HG03175 (cell line): ENCODE data around the gene YPEL2.

Experiments used
- ATAC-seq: cut with Tn5 transposase; IDR thresholded peaks from one replicate; pipeline ENCODE4 v1.9.1; 2021; ENCODE audit warnings: mild to moderate bottlenecking, moderate library complexity; ENCODE audit not compliant: unreplicated experiment

The YPEL2 gene

DNA sequence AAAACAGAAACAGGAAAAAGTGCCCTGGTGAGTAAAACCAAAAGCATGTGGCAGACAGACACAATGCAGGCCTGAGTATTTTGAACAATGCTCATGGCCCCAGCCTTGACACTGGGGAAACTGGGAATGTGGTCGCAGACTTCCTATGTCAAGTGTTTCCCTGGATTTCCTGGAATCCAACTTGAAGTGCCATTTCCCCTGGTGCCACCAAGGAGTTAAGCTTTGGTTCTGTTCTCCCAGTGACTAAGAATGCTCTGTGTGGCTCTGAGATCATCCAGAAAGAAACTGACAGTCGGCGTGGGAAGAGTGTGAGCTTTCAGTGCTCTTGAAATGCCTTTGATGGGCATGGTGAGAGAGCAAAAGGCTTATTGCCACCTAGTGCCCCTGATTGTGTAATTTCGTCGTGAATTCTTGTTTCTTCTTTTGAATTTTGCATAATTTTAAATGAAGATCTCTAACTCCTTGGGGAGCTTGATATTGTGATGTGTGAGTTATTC is 96.0 kb downstream of the YPEL2 start:
- no peak for ATAC-seq

DNA sequence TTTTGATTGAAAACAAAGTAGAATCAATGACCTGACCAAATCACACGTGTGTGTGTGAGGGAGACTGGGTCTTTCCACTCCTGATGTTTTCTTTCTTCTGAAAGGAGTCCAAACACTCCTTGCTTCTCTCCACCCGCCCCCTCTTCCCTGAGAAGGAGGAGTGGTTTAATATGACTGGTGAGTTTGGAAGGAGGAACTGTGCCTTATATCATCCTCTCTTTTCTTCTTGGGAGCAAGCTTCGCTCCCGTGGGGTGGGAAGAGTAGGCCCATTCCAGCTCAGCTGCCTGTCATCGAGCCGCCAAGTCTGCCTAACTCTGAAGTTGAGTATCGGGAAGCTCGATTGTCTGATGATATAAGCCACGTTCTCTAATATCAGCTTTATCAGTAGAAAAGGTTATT is 96.5 kb downstream of the YPEL2 start:
- no peak for ATAC-seq

GRCh38 chr17:59428916-59429485 is 97.5 kb downstream of the YPEL2 start:
- no peak for ATAC-seq

- ATAC-seq, result no peak
Observed at GRCh38 chr17:59431601-59432000, 100.1 kb downstream of the YPEL2 start.

DNA sequence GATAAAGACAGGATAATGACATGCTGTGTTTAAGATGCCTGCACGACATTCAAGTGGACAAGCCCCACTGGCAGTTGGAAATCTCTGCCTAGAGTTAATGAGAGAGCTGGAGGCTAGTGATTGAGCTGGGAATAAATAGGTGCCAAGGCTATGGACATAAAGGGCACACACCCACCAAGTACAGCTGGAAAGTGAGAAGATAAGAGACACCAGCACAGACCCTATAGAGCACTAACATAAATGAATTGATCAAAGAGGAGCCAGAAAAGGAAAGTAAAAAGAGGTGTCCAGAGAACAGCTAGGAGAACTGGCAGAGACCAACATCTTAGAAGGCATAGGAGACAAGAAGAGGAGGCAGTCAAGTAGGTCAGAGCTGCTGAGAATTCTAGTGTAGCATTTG is 101.2 kb downstream of the YPEL2 start:
- no peak for ATAC-seq

DNA sequence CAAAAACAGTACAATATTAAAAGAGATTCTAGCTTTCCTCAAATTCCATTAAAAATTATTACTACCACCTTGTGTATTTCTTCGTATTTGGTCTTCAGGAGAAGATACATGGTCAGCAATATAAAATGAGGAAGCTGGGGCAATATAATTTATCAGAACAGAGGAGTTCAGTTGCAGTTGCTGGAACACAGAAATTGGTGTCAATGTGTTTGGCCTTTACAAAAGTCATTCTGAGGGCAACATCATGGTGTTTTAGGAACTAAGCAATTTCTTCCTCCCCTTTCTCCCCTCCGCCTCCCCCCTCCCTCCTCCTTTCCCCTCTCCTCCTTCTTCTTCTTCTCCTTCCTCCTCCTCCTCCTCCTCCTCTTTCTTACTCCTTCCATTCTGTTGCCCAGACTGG is 102.1 kb downstream of the YPEL2 start:
- ATAC-seq, result no peak

DNA sequence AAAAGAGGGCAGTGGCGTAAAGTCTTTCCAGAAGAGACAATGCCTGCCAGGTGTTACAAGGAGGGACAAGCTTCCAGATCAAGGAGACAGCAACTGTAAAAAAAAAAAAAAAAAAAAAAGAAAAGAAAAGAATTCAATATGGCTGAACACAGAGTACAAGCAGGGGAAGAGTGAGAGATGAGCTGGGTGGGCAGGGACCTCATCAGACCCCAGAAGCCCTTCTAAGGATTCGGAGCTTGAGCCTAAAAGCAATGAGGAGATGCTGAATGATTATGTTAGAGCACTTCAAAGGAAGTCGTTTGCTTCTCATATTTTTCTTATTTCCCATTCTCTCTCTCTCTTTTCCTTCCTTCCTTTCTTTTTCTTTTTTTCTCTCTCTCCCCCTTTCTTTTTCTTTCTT is 103.0 kb downstream of the YPEL2 start:
- no peak for ATAC-seq

DNA sequence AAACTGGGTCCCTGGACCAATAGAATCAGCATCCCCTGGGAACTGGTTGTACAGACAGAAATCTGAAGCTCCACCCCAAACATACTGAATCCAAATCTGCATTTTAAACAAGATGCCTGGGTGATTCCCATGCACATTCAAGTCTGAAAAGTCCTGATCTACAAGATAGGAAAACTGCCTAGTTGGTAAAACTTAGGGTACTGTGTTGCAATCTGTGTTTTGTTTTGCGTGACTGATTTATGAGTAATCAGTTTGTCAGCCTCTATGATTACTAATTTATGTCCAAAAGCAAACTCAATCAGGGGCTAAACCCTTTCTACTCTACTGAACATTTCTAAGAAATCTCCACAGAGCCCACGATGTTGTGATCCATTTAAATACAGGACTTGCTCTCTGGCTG is 103.8 kb downstream of the YPEL2 start:
- no peak for ATAC-seq

- no peak for ATAC-seq
Observed at GRCh38 chr17:59436900-59437299, 105.4 kb downstream of the YPEL2 start.

DNA sequence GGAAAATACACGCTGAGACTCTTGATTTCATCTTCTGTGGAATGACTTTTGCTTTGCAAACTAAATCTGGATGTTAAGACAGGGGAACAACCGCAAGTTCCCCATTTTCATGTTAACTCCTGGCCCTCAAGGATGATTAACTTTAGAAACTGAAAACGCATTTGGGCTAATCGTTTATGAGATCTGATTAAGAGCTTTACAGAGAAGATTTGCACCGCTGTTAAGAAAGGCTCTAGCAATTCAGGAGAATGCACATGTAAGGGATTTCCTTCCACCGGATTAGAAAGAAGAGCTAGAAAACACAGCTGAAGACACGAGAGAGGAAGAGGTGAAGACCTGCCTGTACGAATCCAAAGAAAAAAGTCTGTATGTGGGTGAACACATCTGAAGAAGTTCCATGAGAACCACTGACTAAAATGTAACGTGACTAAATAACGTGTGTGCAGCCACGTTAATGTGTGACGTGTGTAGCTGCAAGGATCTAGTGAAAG is 106.4 kb downstream of the YPEL2 start:
- no peak for ATAC-seq

- ATAC-seq, result no peak
Observed at GRCh38 chr17:59439262-59439661, 107.8 kb downstream of the YPEL2 start.

GRCh38 chr17:59439741-59440211 is 108.3 kb downstream of the YPEL2 start:
- ATAC-seq, result no peak

DNA sequence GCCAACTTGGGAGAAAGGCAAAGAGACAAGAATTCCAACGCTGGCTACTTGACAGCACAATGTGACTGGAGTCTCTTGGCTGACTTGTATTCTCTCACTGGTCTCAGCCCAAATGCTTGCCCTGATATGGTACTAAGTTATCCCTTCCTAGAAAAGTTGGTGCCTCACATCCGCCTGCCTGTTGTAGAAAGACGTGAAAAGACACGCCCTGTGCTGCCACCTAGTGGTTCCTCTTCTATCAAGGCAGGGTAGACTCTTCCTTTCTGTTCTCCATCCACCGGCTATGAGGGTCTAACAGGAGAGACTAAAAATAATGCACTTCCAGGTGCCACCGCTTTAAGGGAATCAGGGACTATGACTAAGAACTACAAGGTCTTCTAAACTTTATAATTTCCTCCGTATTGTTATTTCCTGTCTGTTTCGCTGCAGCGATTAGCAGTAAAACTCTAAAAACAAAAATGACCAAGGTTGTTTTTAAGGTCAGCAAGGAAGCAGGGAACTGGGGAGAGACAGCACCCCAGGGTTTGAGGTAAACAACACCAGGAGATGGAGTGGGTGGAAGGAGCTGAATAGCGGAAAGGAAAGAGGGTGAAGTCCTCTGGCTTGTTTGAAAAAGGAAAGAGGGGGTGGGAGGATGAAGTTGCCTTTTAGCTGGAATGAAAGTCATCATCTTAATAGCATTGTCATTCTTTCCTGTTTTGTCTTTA is 109.5 kb downstream of the YPEL2 start:
- ATAC-seq, result peak; percentile 47

- no peak for ATAC-seq
Observed at GRCh38 chr17:59441464-59442096, 110.1 kb downstream of the YPEL2 start.

- no peak for ATAC-seq
Observed at GRCh38 chr17:59443106-59443505, 111.7 kb downstream of the YPEL2 start.
